HG03159 (cell line): ENCODE measurements around the gene AMZ1.

Experiments used
- ATAC-seq: cut with Tn5 transposase; IDR thresholded peaks from one replicate; pipeline ENCODE4 v1.9.1; 2021; ENCODE audit warnings: mild to moderate bottlenecking, moderate library complexity; ENCODE audit not compliant: unreplicated experiment

Gene AMZ1, protein sequence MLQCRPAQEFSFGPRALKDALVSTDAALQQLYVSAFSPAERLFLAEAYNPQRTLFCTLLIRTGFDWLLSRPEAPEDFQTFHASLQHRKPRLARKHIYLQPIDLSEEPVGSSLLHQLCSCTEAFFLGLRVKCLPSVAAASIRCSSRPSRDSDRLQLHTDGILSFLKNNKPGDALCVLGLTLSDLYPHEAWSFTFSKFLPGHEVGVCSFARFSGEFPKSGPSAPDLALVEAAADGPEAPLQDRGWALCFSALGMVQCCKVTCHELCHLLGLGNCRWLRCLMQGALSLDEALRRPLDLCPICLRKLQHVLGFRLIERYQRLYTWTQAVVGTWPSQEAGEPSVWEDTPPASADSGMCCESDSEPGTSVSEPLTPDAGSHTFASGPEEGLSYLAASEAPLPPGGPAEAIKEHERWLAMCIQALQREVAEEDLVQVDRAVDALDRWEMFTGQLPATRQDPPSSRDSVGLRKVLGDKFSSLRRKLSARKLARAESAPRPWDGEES

GRCh38 chr7:2687881-2688318 lies at the start of gene AMZ1:
Gene AMZ1, plus strand, starts transcription at chr7:2688202. Its CDS starts 12,250 bp downstream, at chr7:2700452.
- ATAC-seq: peak; percentile 12

DNA sequence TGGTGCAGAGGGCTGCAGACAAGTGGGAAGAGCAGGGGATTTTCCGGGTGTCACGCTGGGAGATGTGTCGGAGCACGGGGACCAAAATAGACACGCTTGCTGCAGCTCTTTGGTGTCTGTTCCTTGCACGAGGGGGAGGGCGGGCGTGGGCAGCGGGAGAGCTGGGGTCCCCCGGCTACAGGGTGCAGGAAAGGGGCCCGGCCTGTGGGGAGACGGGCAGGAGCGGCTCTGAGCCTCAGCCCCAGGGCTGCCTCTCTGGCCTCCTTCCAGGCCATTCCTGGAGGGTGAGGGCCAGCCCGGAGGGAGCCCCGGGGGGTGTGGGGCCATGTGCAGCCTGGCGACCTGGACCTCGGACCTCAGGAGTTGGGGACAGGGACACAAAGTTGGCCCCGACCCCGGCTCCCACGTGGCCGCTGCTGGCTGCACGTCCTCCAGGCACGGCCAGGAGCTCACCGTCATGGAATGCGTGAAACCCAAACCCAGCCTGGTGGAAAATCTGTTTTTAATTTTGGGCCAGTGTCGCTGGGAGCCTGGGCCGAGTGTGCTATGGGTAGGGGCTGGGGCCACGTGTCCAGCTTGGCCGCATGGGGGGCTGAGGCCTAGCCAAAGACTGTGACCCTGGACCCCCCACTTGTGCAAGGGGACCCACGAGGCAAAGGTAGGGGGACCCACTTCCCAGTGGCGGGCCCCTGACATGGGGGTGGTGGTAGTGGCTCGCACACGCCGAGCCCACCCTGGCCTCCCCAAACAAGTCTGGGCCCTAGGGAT lies 49.6 kb upstream of the AMZ1 start:
- no peak for ATAC-seq

DNA sequence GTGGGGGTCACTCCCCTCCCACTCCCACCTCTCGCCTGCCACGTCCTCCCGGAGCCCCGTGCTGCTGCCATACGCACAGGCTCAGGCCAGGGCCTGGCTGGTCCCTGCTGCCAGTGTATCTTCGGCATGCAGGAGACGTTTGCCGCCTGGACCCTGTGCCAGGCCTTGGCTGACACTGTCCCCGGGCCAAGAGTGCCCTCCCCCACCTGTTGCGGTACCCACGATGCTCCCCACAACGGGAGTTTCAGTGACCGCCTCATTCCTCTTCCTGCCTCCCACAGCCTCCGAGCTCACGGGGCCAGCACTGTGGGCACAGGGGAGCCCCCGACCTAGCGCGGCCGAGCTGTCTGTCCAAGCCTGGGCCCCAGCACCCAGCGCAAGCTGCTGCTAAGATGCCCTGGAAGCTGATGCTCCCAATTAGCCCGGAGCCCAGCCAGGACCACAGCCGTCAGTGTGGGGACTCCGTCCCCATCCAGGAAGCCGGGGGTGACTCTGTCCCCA lies 48.8 kb upstream of the AMZ1 start:
- ATAC-seq: no peak

GRCh38 chr7:2639695-2640481 lies 48.1 kb upstream of the AMZ1 start:
- no peak for ATAC-seq

DNA sequence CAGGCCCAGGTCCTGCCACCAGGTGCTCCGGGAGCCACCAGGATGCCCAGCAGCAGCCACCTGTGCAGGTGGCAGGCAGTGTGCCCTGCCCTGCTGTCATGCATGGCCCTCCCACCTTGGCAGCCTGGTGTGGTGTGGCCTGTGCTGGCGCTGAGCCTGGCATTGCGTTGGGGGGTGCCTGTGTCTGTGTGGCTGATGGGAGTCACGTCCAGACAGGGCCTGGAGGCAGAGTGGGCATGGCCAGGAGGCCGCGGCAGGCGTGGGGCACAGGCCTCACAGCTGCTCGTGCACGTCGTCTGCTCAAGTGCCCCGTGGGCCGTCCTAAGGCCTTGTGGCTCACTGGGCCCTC lies 47.5 kb upstream of the AMZ1 start:
- ATAC-seq: no peak

- no peak for ATAC-seq
Observed at GRCh38 chr7:2640846-2641316, 47.1 kb upstream of the AMZ1 start.

GRCh38 chr7:2641406-2642393 lies 46.3 kb upstream of the AMZ1 start:
- peak; percentile 37 for ATAC-seq

DNA sequence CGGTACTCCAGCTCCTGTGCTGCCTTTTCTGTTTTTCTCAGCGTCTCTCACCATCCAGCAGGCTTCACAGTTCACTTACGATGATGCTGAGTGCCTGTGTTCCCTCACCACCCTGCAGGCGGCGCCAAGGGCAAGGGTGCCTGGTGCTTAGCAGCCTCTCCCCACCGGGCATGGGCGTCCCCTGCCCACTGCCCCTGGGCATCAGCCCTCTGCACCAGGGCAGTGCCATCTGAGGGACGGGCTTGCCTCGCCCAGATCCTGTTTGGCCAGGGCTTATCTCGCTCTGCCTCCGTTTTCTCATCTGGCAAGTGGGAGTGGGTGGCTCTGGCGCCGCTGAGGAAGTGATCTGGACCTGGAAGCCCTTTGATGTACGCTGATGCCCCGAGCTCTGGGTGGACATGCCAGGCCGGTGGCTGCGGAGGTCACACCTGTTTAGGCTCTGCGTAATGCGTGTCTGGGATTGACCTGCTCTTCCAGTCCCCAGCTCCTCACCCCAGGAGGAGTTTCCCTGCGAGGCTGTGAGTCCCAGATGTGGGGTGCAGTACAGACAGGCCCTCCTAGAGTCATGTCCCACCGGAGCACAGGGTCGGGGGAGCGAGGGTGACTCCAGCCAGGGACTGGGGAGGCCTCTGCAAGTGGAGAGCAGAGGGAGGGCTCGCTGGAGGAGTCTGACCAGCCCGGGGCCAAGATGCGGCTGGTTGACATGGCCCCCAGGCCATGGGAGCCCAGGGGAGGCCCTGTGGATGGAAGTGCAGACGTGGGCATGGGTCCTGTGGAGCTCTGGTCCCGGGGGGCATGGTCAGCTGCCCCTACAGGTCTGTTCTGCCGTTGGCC lies 44.4 kb upstream of the AMZ1 start:
- ATAC-seq: no peak

DNA sequence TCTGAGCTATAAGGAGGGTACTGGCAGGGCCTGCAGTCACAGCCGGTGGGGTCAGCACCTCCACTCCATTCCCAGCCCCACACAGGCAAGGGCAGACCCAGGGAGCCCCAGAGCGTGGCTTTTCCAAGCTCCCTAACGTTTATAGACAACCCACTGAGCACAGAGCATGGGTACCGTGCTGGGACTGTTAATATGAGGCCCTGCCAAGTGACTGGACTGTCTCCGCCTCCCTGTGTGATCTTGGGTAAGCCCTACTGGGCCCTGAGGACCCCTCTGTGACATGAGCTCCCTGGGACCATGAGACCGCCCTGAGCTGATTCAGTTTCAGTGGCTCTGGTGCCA lies 43.8 kb upstream of the AMZ1 start:
- no peak for ATAC-seq

DNA sequence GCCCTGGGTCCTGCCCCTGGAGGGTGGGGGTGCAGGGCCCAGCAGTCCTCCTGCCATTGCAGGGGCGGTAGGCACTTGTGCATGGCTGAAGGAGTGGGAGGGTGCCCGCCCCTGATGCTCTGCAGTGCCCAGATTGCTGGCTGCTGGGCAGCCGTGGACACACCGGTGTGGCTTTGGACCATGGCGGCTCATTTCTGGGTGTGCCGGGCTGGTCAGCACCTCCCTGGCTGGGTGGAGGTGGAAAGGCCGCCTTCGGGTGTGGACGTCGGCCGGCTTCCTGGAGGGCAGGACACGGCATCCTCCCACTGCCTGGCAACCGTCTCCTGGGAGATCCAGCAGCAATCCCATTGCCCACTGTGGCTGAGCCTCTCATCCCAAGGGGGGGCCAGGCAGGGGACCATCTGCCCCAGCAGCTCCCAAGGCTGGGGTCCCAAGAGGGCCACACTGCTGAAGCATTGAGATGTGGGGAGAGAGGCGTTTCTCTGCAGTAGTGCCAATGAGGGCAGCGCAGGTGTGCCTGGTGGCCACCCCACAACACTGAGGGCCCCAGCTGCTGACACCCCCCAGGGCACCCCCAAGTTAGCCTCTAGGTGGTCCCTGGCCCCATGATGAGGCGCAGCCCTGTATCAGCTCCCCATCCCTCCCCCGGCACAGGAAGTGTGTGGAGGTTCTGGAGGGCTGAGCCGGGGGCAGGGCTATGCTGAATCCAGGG lies 43.3 kb upstream of the AMZ1 start:
- ATAC-seq: peak; percentile 32

DNA sequence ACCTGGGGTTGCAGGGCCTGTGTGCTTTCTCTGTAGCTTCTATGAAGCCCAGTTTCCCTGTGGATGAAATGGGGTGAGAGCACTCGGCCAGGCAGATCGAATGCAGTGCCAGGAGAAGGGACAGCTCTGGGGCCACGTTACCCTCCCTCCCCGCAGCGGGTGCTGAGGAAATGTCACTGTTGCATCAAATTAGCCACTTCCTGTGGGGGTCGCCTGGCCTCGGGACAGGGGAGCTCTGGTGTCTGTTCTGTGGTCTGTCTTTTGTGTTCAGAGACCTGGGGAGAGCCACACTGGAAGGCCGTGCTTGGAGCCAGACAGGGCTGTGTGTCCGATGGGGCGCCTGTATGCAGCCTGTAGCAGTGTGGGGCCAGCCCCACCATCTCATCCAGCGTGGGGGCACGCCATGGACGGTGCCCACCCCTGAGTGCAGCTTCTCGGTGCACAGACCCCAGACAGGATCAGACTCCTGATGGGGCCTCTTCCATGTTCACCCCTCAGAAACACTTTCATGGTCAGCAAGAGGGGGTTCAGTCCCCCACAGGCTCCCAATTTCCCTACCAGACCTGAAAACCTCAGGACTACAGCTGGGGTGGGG lies 42.6 kb upstream of the AMZ1 start:
- peak; percentile 51 for ATAC-seq

DNA sequence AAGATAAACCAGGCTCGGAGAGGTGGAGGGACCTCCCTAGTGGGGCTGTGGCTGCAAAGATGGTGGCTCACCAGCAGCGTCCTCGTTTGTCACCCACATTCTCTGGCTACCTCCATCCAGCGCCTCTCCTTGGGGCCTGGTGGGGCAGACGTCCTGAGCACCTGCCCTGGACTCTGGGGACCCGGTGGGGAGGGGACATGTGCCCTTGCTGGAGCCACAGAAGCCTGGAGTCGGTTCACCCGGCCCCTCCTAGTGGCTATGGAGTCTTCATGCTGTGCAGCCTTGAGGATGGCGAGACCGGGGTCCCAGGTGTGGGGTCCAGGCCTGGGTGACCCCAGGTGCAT lies 41.7 kb upstream of the AMZ1 start:
- ATAC-seq: no peak

- no peak for ATAC-seq
Observed at GRCh38 chr7:2646680-2647571, 41.1 kb upstream of the AMZ1 start.

DNA sequence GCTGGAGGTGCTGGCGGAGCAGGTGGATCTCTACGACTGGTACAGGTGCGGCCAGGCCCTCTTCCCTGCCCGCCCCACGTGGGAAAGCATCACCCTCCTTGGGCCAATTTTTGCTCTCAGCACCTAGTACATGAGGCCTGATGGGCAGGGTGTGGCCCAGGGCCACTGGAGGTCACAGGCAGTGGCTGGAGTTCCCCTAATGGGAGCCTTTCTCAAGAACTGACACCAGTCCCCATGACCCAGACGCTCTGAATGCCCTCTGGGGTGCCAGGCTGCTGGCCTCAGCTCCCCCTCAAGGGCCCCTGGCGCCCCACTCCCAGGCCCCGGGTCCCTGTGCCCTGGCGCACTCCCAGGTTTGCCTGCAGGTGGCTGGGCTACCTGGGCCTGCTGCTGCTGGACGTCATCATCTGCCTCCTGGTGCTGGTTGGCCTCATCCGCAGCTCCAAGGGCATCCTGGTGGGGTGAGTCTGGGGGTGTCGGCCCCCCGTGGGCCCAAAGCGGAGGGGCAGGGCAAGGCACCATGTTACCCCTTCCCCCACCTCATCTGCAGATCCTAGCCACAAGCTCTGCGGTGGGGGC lies 40.3 kb upstream of the AMZ1 start:
- ATAC-seq: no peak

DNA sequence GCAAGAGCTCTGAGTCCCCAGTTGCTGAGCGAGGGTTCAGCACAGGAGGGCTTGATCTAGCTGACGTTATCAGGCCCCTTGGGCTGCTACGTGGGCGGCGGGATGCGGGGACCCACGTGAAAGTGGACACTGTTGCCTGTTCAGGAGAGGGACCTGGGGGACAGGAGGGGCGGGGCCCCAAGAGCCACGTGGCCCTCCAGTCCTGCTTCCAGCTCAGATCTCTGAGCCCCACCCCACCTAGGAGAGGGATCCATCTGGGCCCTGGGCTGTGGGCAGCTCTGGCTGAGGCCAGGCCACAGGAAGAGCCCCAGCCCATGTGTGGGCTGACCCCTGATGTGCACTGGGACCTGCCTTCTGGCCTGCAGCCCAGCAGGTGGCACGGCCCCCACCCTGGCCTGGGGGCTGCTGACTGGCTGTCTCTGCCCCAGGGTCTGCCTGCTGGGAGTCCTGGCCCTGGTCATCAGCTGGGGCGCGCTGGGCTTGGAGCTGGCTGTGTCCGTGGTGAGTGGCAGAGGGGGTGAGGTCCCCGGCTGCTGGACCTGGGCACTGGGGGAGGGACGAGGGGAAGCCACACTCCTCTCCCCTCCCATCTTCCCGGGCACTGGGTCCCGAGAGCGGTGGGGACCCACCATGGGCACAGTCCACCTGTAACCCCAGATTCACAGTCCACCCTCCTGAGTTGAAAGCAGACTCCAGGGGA lies 38.7 kb upstream of the AMZ1 start:
- ATAC-seq: no peak

GRCh38 chr7:2649991-2650390 lies 38.0 kb upstream of the AMZ1 start:
- ATAC-seq: no peak
